ENCODE data around the gene KLHL29.

KLHL29 gene

DNA sequence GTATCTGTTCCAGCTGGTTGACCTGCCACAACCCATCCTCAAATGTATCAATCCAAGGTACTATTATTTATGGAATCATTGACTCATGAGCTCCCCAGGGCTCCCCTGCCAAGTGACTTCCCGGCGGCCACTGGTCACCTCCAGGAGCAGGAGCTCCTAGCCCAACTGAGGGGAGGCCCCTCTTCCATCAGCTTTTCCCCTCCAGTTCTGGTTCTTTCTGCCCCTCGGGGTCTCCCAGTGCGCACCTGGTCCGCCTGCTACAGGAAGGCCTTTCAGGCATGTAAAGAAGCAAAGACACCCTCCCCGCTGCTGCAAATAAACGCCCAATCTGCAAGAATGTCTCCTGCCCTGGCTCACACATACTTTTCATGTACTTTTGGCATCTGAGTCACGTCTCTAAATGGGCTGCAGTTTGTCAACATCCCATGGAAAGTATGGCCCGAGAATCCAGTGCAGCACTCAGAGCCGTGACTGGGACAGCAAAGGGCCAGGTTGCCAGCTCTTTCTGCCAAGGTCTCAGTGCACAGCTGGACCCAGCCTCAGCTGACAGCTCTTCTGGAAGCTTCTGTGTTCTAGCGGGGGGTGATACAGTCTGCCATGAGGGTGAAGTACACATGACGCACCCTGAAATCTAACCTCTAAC, 41.4 kb downstream of the KLHL29 start:
- no peak overlapping the region for H3K4me3 ChIP-seq (ENCODE audit: low read depth, low read length)
- no peak overlapping the region for H3K4ac ChIP-seq (ENCODE audit: low read depth, low read length)
- no peaks in the 10 kb centered on the region for H3K79me2 ChIP-seq (ENCODE audit: control insufficient read depth, insufficient read depth, low read length, poor library complexity)
- peak overlapping the region; percentile 77 for H3K27ac ChIP-seq (ENCODE audit: low read depth, low read length)
- peak overlapping the region; percentile 21 for H2BK120ac ChIP-seq (ENCODE audit: insufficient read depth, low read length, poor library complexity)
- H3K14ac ChIP-seq (ENCODE audit: low read length), result no peak overlapping the region
- peak overlapping the region; percentile 15 for H3K4me2 ChIP-seq (ENCODE audit: low read length)
- no peak overlapping the region for H2BK12ac ChIP-seq (ENCODE audit: low read length)
- H3K4me1 ChIP-seq (ENCODE audit: control insufficient read depth in 1 of 2, insufficient read depth in 2 of 2, low read length in 2 of 2), result peaks cover 42 to 57% of the 10 kb centered on the region in 2 experiments
- no peak overlapping the region for H4K8ac ChIP-seq (ENCODE audit: low read depth, low read length)
- H3K36me3 ChIP-seq (ENCODE audit: control insufficient read depth in 1 of 2, insufficient read depth in 2 of 2, low read length in 2 of 2), result no peaks in the 10 kb centered on the region
- H2AK5ac ChIP-seq (ENCODE audit: low read length), result no peak overlapping the region
- no peak overlapping the region for H3K18ac ChIP-seq (ENCODE audit: low read length)
- peaks cover 20% of the 10 kb centered on the region for H3K79me1 ChIP-seq (ENCODE audit: low read length)
- no peak overlapping the region for H2AFZ ChIP-seq (ENCODE audit: insufficient read depth, low read length, poor library complexity)
- H3K27me3 ChIP-seq (ENCODE audit: insufficient read depth, low read length), result no peaks in the 10 kb centered on the region
- peaks cover 6% of the 10 kb centered on the region for H3K9me3 ChIP-seq (ENCODE audit: insufficient read depth, low read depth, low read length)
- H4K12ac ChIP-seq (ENCODE audit: low read depth, low read length), result no peak overlapping the region
- H3K9ac ChIP-seq (ENCODE audit: low read length), result no peak overlapping the region
- peak overlapping the region; percentile 48 for H4K91ac ChIP-seq (ENCODE audit: low read depth, low read length)
- H2BK5ac ChIP-seq (ENCODE audit: low read depth, low read length, poor library complexity), result peak overlapping the region; percentile 18
- DNase-seq, result peak; percentile 83 to 93
- H3K23ac ChIP-seq (ENCODE audit: low read length), result no peak overlapping the region
- no CpG with 5 or more reads among the region's 12 CpGs for WGBS (ENCODE audit: extremely low coverage, insufficient coverage, insufficient read length)

DNA sequence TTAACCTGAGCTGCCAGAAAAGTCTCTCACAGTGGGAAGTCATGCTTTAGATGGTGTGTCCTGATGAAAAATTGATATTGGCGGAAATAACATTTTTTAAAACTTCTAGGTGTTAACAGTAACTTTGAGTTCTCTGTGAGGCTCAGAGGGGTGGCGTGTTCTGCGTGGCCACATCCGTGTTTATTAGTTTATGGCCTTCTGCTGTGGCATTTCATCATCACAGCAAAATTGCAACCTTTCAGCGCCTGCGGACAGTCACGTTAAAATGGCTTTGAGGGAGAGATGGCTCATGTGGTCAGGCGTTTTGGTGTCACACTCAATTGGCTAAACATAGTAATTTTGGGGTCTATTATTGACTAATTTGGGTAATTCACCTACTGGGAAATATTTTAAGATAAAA, 42.4 kb downstream of the KLHL29 start:
- H3K18ac ChIP-seq (ENCODE audit: low read length), result no peak overlapping the region
- H3K4me3 ChIP-seq (ENCODE audit: low read depth, low read length), result no peak overlapping the region
- H2AFZ ChIP-seq (ENCODE audit: insufficient read depth, low read length, poor library complexity), result no peak overlapping the region
- peak; percentile 32 to 38 for DNase-seq
- peaks cover 18% of the 10 kb centered on the region for H3K79me1 ChIP-seq (ENCODE audit: low read length)
- no peak overlapping the region for H3K14ac ChIP-seq (ENCODE audit: low read length)
- no peak overlapping the region for H3K4ac ChIP-seq (ENCODE audit: low read depth, low read length)
- no peak overlapping the region for H3K27ac ChIP-seq (ENCODE audit: low read depth, low read length)
- peaks cover 5% of the 10 kb centered on the region for H3K9me3 ChIP-seq (ENCODE audit: insufficient read depth, low read depth, low read length)
- no peak overlapping the region for H3K4me2 ChIP-seq (ENCODE audit: low read length)
- WGBS (ENCODE audit: extremely low coverage, insufficient coverage, insufficient read length), result no CpG with 5 or more reads among the region's 8 CpGs
- H4K8ac ChIP-seq (ENCODE audit: low read depth, low read length), result no peak overlapping the region
- H4K12ac ChIP-seq (ENCODE audit: low read depth, low read length), result no peak overlapping the region
- no peak overlapping the region for H2BK5ac ChIP-seq (ENCODE audit: low read depth, low read length, poor library complexity)
- H2AK5ac ChIP-seq (ENCODE audit: low read length), result no peak overlapping the region
- no peak overlapping the region for H2BK12ac ChIP-seq (ENCODE audit: low read length)
- no peak overlapping the region for H3K23ac ChIP-seq (ENCODE audit: low read length)
- peaks cover 42 to 54% of the 10 kb centered on the region in 2 experiments for H3K4me1 ChIP-seq (ENCODE audit: control insufficient read depth in 1 of 2, insufficient read depth in 2 of 2, low read length in 2 of 2)
- no peaks in the 10 kb centered on the region for H3K27me3 ChIP-seq (ENCODE audit: insufficient read depth, low read length)
- no peaks in the 10 kb centered on the region for H3K79me2 ChIP-seq (ENCODE audit: control insufficient read depth, insufficient read depth, low read length, poor library complexity)
- no peaks in the 10 kb centered on the region for H3K36me3 ChIP-seq (ENCODE audit: control insufficient read depth in 1 of 2, insufficient read depth in 2 of 2, low read length in 2 of 2)
- H4K91ac ChIP-seq (ENCODE audit: low read depth, low read length), result no peak overlapping the region
- no peak overlapping the region for H2BK120ac ChIP-seq (ENCODE audit: insufficient read depth, low read length, poor library complexity)
- H3K9ac ChIP-seq (ENCODE audit: low read length), result no peak overlapping the region

DNA sequence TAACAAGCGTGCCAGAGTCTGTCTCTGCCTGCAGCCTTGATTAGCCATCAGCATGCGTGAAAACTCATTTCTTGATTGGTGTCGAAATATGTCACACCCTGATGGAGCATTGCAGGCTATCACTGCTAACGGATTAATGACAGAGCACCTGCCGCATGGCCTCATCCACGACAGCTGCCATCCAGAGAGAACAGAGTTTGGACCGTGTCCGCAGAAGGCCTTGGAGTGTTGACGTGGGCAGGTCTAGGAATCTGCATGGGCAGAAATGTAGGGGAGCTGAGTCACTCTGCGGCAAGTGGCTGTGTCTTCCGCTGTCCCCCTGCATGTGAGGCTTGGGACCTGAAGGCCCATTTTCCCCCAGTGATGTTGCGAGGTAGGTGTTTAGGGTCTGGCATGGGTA, 43.0 kb downstream of the KLHL29 start:
- no peak overlapping the region for H3K27ac ChIP-seq (ENCODE audit: low read depth, low read length)
- H4K8ac ChIP-seq (ENCODE audit: low read depth, low read length), result no peak overlapping the region
- H3K79me2 ChIP-seq (ENCODE audit: control insufficient read depth, insufficient read depth, low read length, poor library complexity), result no peaks in the 10 kb centered on the region
- H2BK5ac ChIP-seq (ENCODE audit: low read depth, low read length, poor library complexity), result no peak overlapping the region
- H3K4ac ChIP-seq (ENCODE audit: low read depth, low read length), result no peak overlapping the region
- H3K4me1 ChIP-seq (ENCODE audit: control insufficient read depth in 1 of 2, insufficient read depth in 2 of 2, low read length in 2 of 2), result peaks cover 36 to 48% of the 10 kb centered on the region in 2 experiments
- no CpG with 5 or more reads among the region's 12 CpGs for WGBS (ENCODE audit: extremely low coverage, insufficient coverage, insufficient read length)
- no peak overlapping the region for H3K23ac ChIP-seq (ENCODE audit: low read length)
- peak overlapping the region; percentile 38 for H2BK12ac ChIP-seq (ENCODE audit: low read length)
- peak overlapping the region; percentile 2 for H3K18ac ChIP-seq (ENCODE audit: low read length)
- no peak overlapping the region for H2BK120ac ChIP-seq (ENCODE audit: insufficient read depth, low read length, poor library complexity)
- no peak overlapping the region for H3K9ac ChIP-seq (ENCODE audit: low read length)
- no peak overlapping the region for H4K12ac ChIP-seq (ENCODE audit: low read depth, low read length)
- no peak overlapping the region for H3K4me3 ChIP-seq (ENCODE audit: low read depth, low read length)
- H3K14ac ChIP-seq (ENCODE audit: low read length), result no peak overlapping the region
- no peaks in the 10 kb centered on the region for H3K27me3 ChIP-seq (ENCODE audit: insufficient read depth, low read length)
- H2AK5ac ChIP-seq (ENCODE audit: low read length), result peak overlapping the region; percentile 56
- H3K79me1 ChIP-seq (ENCODE audit: low read length), result peaks cover 14% of the 10 kb centered on the region
- peaks cover 2% of the 10 kb centered on the region for H3K9me3 ChIP-seq (ENCODE audit: insufficient read depth, low read depth, low read length)
- H4K91ac ChIP-seq (ENCODE audit: low read depth, low read length), result no peak overlapping the region
- H3K4me2 ChIP-seq (ENCODE audit: low read length), result no peak overlapping the region
- no peak for DNase-seq
- no peak overlapping the region for H2AFZ ChIP-seq (ENCODE audit: insufficient read depth, low read length, poor library complexity)
- H3K36me3 ChIP-seq (ENCODE audit: control insufficient read depth in 1 of 2, insufficient read depth in 2 of 2, low read length in 2 of 2), result no peaks in the 10 kb centered on the region

DNA sequence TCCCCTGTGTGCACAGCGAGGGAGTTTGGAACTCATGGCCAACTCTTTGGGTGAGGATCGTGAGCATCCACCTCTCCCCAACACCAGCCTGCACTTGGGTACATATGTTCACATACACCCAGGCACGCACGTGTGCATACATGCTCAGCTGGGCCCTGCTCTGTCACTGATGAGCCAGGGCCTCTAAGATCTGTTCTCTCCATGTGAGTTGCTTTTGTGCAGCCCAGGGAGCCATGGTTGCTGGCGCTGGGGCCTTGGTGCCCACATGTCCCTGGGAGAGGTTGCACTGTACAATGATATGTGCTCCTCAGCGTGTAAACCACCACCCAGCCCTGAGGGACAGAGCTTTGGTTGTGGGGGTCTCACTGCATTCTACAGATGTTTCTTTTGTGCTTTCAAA, 44.1 kb downstream of the KLHL29 start:
- H2AK5ac ChIP-seq (ENCODE audit: low read length), result peak overlapping the region; percentile 78
- H3K27ac ChIP-seq (ENCODE audit: low read depth, low read length), result no peak overlapping the region
- H3K4me1 ChIP-seq (ENCODE audit: control insufficient read depth in 1 of 2, insufficient read depth in 2 of 2, low read length in 2 of 2), result peaks cover 27 to 44% of the 10 kb centered on the region in 2 experiments
- peaks cover 12% of the 10 kb centered on the region for H3K79me1 ChIP-seq (ENCODE audit: low read length)
- no peak overlapping the region for H3K4ac ChIP-seq (ENCODE audit: low read depth, low read length)
- no peak overlapping the region for H2BK5ac ChIP-seq (ENCODE audit: low read depth, low read length, poor library complexity)
- H4K8ac ChIP-seq (ENCODE audit: low read depth, low read length), result no peak overlapping the region
- H4K91ac ChIP-seq (ENCODE audit: low read depth, low read length), result peak overlapping the region; percentile 32
- H2AFZ ChIP-seq (ENCODE audit: insufficient read depth, low read length, poor library complexity), result no peak overlapping the region
- H3K27me3 ChIP-seq (ENCODE audit: insufficient read depth, low read length), result no peaks in the 10 kb centered on the region
- H3K79me2 ChIP-seq (ENCODE audit: control insufficient read depth, insufficient read depth, low read length, poor library complexity), result no peaks in the 10 kb centered on the region
- no peak overlapping the region for H3K4me2 ChIP-seq (ENCODE audit: low read length)
- no peak overlapping the region for H3K9ac ChIP-seq (ENCODE audit: low read length)
- no CpG with 5 or more reads among the region's 6 CpGs for WGBS (ENCODE audit: extremely low coverage, insufficient coverage, insufficient read length)
- no peak overlapping the region for H2BK120ac ChIP-seq (ENCODE audit: insufficient read depth, low read length, poor library complexity)
- peak overlapping the region; percentile 82 for H2BK12ac ChIP-seq (ENCODE audit: low read length)
- no peaks in the 10 kb centered on the region for H3K36me3 ChIP-seq (ENCODE audit: control insufficient read depth in 1 of 2, insufficient read depth in 2 of 2, low read length in 2 of 2)
- no peak overlapping the region for H3K4me3 ChIP-seq (ENCODE audit: low read depth, low read length)
- peak overlapping the region; percentile 0 for H3K14ac ChIP-seq (ENCODE audit: low read length)
- H3K23ac ChIP-seq (ENCODE audit: low read length), result peak overlapping the region; percentile 48
- peak overlapping the region; percentile 3 for H3K18ac ChIP-seq (ENCODE audit: low read length)
- DNase-seq, result no peak
- H4K12ac ChIP-seq (ENCODE audit: low read depth, low read length), result no peak overlapping the region
- H3K9me3 ChIP-seq (ENCODE audit: insufficient read depth, low read depth, low read length), result peaks cover 2% of the 10 kb centered on the region
